Body of pancreas (tissue), 4 donors: ENCODE data around the gene PPP2R5C. TPM values are rescaled to one million over a fixed set of nuclear protein-coding genes. Genes with fewer than 3 reads are reported as not detected.
A peak's percentile ranks its signal among the peaks of the same experiment; 100 is the strongest.

Experiments used
- ATAC-seq: fragments of 150-250 bp; one replicate; pipeline ENCODE4 v1.9.1; 2016
- DNase-seq, 4 donors: peaks; one replicate each; pipeline ENCODE4 v3.0.0-alpha.2; 2019
- H3K27ac ChIP-seq, 4 donors: fragments of 200-600 bp; sonication (generic); 1 replicate in 3 of 4; 2 replicates in 1 of 4; pipeline versions ENCODE4 v1.5.1 to v1.6.1; 2016 to 2019; ENCODE audit warnings: mild to moderate bottlenecking in 1 of 4, mixed read lengths in 1 of 4, moderate library complexity in 1 of 4
- H3K27me3 ChIP-seq, 2 donors: fragments of 200-600 bp; sonication (generic); one replicate each; pipeline ENCODE4 v1.6.0; 2016; ENCODE audit warnings: mild to moderate bottlenecking in 1 of 2
- H3K36me3 ChIP-seq, 2 donors: fragments of 200-600 bp; sonication (generic); replicated peaks in 1 of 2; 2 replicates each; pipeline ENCODE4 v1.5.1; 2016; ENCODE audit warnings: low read depth in 2 of 2; ENCODE audit not compliant: insufficient read depth in 1 of 2
- H3K4me1 ChIP-seq: fragments of 200-600 bp; sonication (generic); one replicate; pipeline ENCODE4 v1.6.0; 2016
- H3K4me3 ChIP-seq, 2 donors: fragments of 200-600 bp; sonication (generic); 1 replicate in 1 of 2; 2 replicates in 1 of 2; pipeline ENCODE4 v1.5.1; 2016 to 2019
- H3K9me3 ChIP-seq, 3 donors: fragments of 200-600 bp; sonication (generic); 1 replicate in 2 of 3; 2 replicates in 1 of 3; pipeline ENCODE4 v1.5.1; 2016
- CTCF ChIP-seq, 7 experiments: fragments of 450-650 bp in 4 of 7; fragments of 200-600 bp in 3 of 7; sonication (generic) in 3 of 7; IDR thresholded peaks; one replicate each; pipeline ENCODE4 v1.5.1; 2016 to 2019; ENCODE audit warnings: antibody characterized with exemption in 7 of 7
- POLR2A ChIP-seq, 3 donors: fragments of 450-650 bp; IDR thresholded peaks; one replicate each; pipeline ENCODE4 v1.6.1; 2016; ENCODE audit warnings: antibody characterized with exemption in 3 of 3, mild to moderate bottlenecking in 2 of 3
- WGBS, 2 donors: methylation state at CpG; one replicate each; pipeline ENCODE4 v1.1.5; 2017; 5-methylcytosine and 5-hydroxymethylcytosine counted together
- intact Hi-C: fragments of 100-400 bp; cut with DNase I; formaldehyde crosslinking; loops from one replicate; pipeline ENCODE4 v1.15.1; 2023
- total RNA-seq, 2 donors: library from RNA; depleted of rRNA; stranded (reverse); fragments of >200 nt; gene quantifications; one replicate each; pipeline ENCODE4 v1.1.0, GENCODE V29; 2016

The PPP2R5C gene
- total RNA-seq, 2 donors from 2014 or later: 59.0 to 77.6 TPM

GRCh38 chr14:101834800-101835547, 73.5 kb downstream of the PPP2R5C start:
- Histone ChIP-seq H3K27me3 (no peaks in the 10 kb centered on the region), H3K36me3 (no peaks in the 10 kb centered on the region), H3K27ac (peak overlapping the region in 3 of 4 donors; percentile 3 to 33 (median 29)), H3K9me3 (no peaks in the 10 kb centered on the region), H3K4me3 (no peak overlapping the region), H3K4me1 (peaks cover 61% of the 10 kb centered on the region)
- peak; percentile 33 for ATAC-seq
- WGBS, 2 donors: 55 to 60% methylated on average over 6 of the region's 6 CpGs
- TF ChIP-seq POLR2A (IDR thresholded peaks at IDR 0.05) (no peak), CTCF (IDR thresholded peaks at IDR 0.05) (no peak)
- peak in 3 of 4 donors; percentile 46 to 59 (median 52) for DNase-seq
- intact Hi-C loops: no loop called here

- TF ChIP-seq POLR2A (IDR thresholded peaks at IDR 0.05) (no peak), CTCF (IDR thresholded peaks at IDR 0.05) (no peak)
- H3K4me1 ChIP-seq: peaks cover 61% of the 10 kb centered on the region
- no peaks in the 10 kb centered on the region for H3K27me3 ChIP-seq
- DNase-seq (no peak), ATAC-seq (no peak)
- intact Hi-C loops: no loop called here
- H3K27ac ChIP-seq: peak overlapping the region in 1 of 4 donors; percentile 33
- H3K9me3 ChIP-seq: no peaks in the 10 kb centered on the region
- H3K4me3 ChIP-seq: no peak overlapping the region
- no peaks in the 10 kb centered on the region for H3K36me3 ChIP-seq
- 83 to 88% methylated on average over 9 to 11 of the region's 11 CpGs for WGBS, 2 donors
These were observed 74.1 kb downstream of the PPP2R5C start for GRCh38 chr14:101835566-101835965.

GRCh38 chr14:101836135-101836534, 74.6 kb downstream of the PPP2R5C start:
- Histone ChIP-seq H3K4me3 (no peak overlapping the region), H3K9me3 (no peaks in the 10 kb centered on the region), H3K4me1 (peaks cover 61% of the 10 kb centered on the region), H3K27ac (peak overlapping the region in 2 of 4 donors; percentile 43 to 47), H3K36me3 (no peaks in the 10 kb centered on the region), H3K27me3 (no peaks in the 10 kb centered on the region)
- ATAC-seq (peak; percentile 44), DNase-seq (no peak)
- whole genome bisulfite sequencing, 2 donors: 18 to 35% methylated on average over 8 of the region's 8 CpGs
- intact Hi-C loops: no loop called here
- TF ChIP-seq CTCF (IDR thresholded peaks at IDR 0.05) (no peak), POLR2A (IDR thresholded peaks at IDR 0.05) (no peak)

GRCh38 chr14:101838476-101838875, 77.0 kb downstream of the PPP2R5C start:
- Histone ChIP-seq H3K27ac (no peak overlapping the region), H3K4me3 (no peak overlapping the region), H3K36me3 (no peaks in the 10 kb centered on the region), H3K27me3 (no peaks in the 10 kb centered on the region), H3K9me3 (no peaks in the 10 kb centered on the region), H3K4me1 (peaks cover 57% of the 10 kb centered on the region)
- ATAC-seq: no peak
- intact Hi-C loops: no loop called here
- DNase-seq: peak in 1 of 4 donors; percentile 37
- WGBS, 2 donors: 93 to 94% methylated on average over 5 of the region's 5 CpGs
- no peak for TF ChIP-seq POLR2A (IDR thresholded peaks at IDR 0.05)
- no peak for TF ChIP-seq CTCF (IDR thresholded peaks at IDR 0.05)

- TF ChIP-seq CTCF (IDR thresholded peaks at IDR 0.05): no peak
- TF ChIP-seq POLR2A (IDR thresholded peaks at IDR 0.05): no peak
- no peaks in the 10 kb centered on the region for H3K36me3 ChIP-seq
- intact Hi-C loops: no loop called here
- no peak for DNase-seq
- ATAC-seq: no peak
- peaks cover 57% of the 10 kb centered on the region for H3K4me1 ChIP-seq
- H3K27me3 ChIP-seq: no peaks in the 10 kb centered on the region
- H3K4me3 ChIP-seq: no peak overlapping the region
- no peak overlapping the region for H3K27ac ChIP-seq
- no peaks in the 10 kb centered on the region for H3K9me3 ChIP-seq
- WGBS, 2 donors: 79 to 89% methylated on average over 11 of the region's 11 CpGs
These were observed 77.7 kb downstream of the PPP2R5C start for GRCh38 chr14:101839236-101839635.
